GM12878 (cell line): ENCODE data around the gene CACNG4. TPM values are rescaled to one million over a fixed set of nuclear protein-coding genes. Genes with fewer than 3 reads are reported as not detected.

Experiments used
- ATAC-seq: fragments of 200-7000 bp; cut with Tn5 transposase; 3 replicates; pipeline ENCODE4 v1.9.1; 2020; ENCODE audit warnings: mild to moderate bottlenecking, moderate library complexity
- BruUV-seq: library from RNA; stranded (reverse); fragments of 400-500 nt; replicated peaks from 2 replicates; lab custom pipeline; 2021; lab: Mats Ljungman, UMichigan
- CTCF ChIA-PET: fragments of 300-600 bp; sonication (Branson Sonifier 250); formaldehyde crosslinking; extraction: SDS; loops from one replicate; lab custom pipeline; 2021; ENCODE audit warnings: inconsistent platforms; lab: Yijun Ruan, JAX
- POLR2A ChIA-PET: fragments of 350-600 bp; formaldehyde crosslinking; extraction: SDS; loops from one replicate; lab custom pipeline; 2021; ENCODE audit warnings: inconsistent platforms; lab: Charles Lee
- RAD21 ChIA-PET: fragments of 300-600 bp; sonication (Branson Sonifier 250); formaldehyde crosslinking; loops from one replicate; lab custom pipeline; 2023; ENCODE audit warnings: antibody characterized with exemption; ENCODE audit not compliant: unreplicated experiment; lab: Charles Lee
- SMC1A ChIA-PET: fragments of 300-600 bp; sonication (Branson Sonifier 250); formaldehyde crosslinking; loops from one replicate; lab custom pipeline; 2023; ENCODE audit not compliant: unreplicated experiment, uncharacterized antibody; lab: Charles Lee
- DNase-seq: peaks from one replicate; pipeline ENCODE4 v3.0.0-alpha.2; 2011; ENCODE audit warnings: low read depth, low spot score
- FAIRE-seq: peaks from 3 replicates; lab custom pipeline; 2011; peaks lifted over from hg19 to GRCh38; lab: Jason Lieb, UNC
- H2AFZ ChIP-seq: 2 replicates; pipeline ENCODE4 v1.6.0; 2011; ENCODE audit warnings: low read depth, low read length, control low read depth; ENCODE audit not compliant: control insufficient read depth
- H3K27ac ChIP-seq: 2 replicates; pipeline ENCODE4 v1.5.1; 2011; ENCODE audit warnings: control low read depth; ENCODE audit not compliant: control insufficient read depth, insufficient read depth
- H3K27me3 ChIP-seq, 2 experiments: replicated peaks in 1 of 2; 2 replicates each; pipeline versions ENCODE4 v1.6.0 to v1.6.1; 2011; ENCODE audit warnings: low read length in 1 of 2; ENCODE audit not compliant: control insufficient read depth in 2 of 2, insufficient read depth in 2 of 2
- H3K36me3 ChIP-seq, 2 experiments: 2 replicates each; pipeline ENCODE4 v1.5.1; 2011; ENCODE audit warnings: low read length in 1 of 2; ENCODE audit not compliant: control insufficient read depth in 2 of 2, insufficient read depth in 2 of 2
- H3K4me1 ChIP-seq: 2 replicates; pipeline ENCODE4 v1.6.1; 2011; ENCODE audit warnings: mild to moderate bottlenecking, low read length, moderate library complexity, mixed read lengths; ENCODE audit not compliant: control insufficient read depth, insufficient read depth
- H3K4me2 ChIP-seq: 2 replicates; pipeline ENCODE4 v1.6.0; 2011; ENCODE audit warnings: control low read depth; ENCODE audit not compliant: control insufficient read depth, insufficient read depth
- H3K4me3 ChIP-seq: fragments of 200-600 bp; sonication (generic); 2 replicates; pipeline ENCODE4 v1.5.1; 2016
- H3K79me2 ChIP-seq: 2 replicates; pipeline ENCODE4 v1.6.0; 2011; ENCODE audit warnings: low read length; ENCODE audit not compliant: control insufficient read depth, insufficient read depth
- H3K9ac ChIP-seq: 2 replicates; pipeline ENCODE4 v1.8.0; 2011; ENCODE audit warnings: low read length, control low read depth, mixed read lengths; ENCODE audit not compliant: control insufficient read depth, insufficient read depth
- H3K9me3 ChIP-seq: replicated peaks from 3 replicates; pipeline ENCODE4 v1.5.1; 2011; ENCODE audit warnings: mild to moderate bottlenecking, low read length; ENCODE audit not compliant: control insufficient read depth, insufficient read depth
- H4K20me1 ChIP-seq: 2 replicates; pipeline ENCODE4 v1.6.0; 2011; ENCODE audit not compliant: control insufficient read depth, insufficient read depth
- CBX3 ChIP-seq: fragments of 200-600 bp; sonication (generic); IDR thresholded peaks from 2 replicates; pipeline ENCODE4 v1.6.1; 2016; ENCODE audit warnings: low read depth, borderline replicate concordance
- GATAD2B ChIP-seq: fragments of 450-650 bp; conservative IDR thresholded peaks from 2 replicates; pipeline ENCODE4 v1.6.1; 2017; ENCODE audit warnings: low read depth, mild to moderate bottlenecking, moderate library complexity
- MEF2B ChIP-seq: fragments of 450-650 bp; IDR thresholded peaks from 2 replicates; pipeline ENCODE4 v1.6.1; 2018; ENCODE audit warnings: mild to moderate bottlenecking, moderate library complexity; ENCODE audit not compliant: partially characterized antibody, poor library complexity, severe bottlenecking
- NFYA ChIP-seq: IDR thresholded peaks from 2 replicates; pipeline ENCODE4 v1.6.1; 2011; ENCODE audit warnings: low read depth, mild to moderate bottlenecking, low read length, improper control_type of control experiment, borderline replicate concordance
- PML ChIP-seq: IDR thresholded peaks from 2 replicates; pipeline ENCODE4 v1.6.1; 2012; ENCODE audit warnings: low read length, inconsistent platforms
- whole genome bisulfite sequencing: methylation state at CpG from one replicate; pipeline ENCODE4 v1.1.6; 2016; ENCODE audit warnings: low lambda C conversion rate; ENCODE audit not compliant: insufficient replicate concordance, insufficient coverage; ENCODE audit errors: missing lambda C conversion rate; 5-methylcytosine and 5-hydroxymethylcytosine counted together
- in situ Hi-C: fragments of 300-500 bp; cut with MboI; formaldehyde crosslinking; loops from 9 replicates; pipeline ENCODE4 v1.14.3; 2018; ENCODE audit warnings: mixed read lengths
- intact Hi-C: fragments of 100-400 bp; cut with micrococcal nuclease; formaldehyde crosslinking; loops from one replicate; pipeline ENCODE4 v1.14.2; 2022; ENCODE audit not compliant: unreplicated experiment
- polyA plus RNA-seq, 11 experiments: library from polyadenylated mRNA; depleted of rRNA in 4 of 11; unstranded in 6 of 11; stranded (reverse) in 5 of 11; fragments of >200 nt; fragmentation: Nextera tagmentation in 4 of 11; fragmentation: Illumina TruSeq in 1 of 11; extraction: Ambion mirVana in 4 of 11; extraction: Trizol in 1 of 11; gene quantifications; 1 replicate in 1 of 11; 2 replicates in 10 of 11; pipeline versions ENCODE4 v1.2.1 to v1.2.3, GENCODE V29; 2011 to 2016; ENCODE audit warnings: inconsistent platforms in 2 of 11, missing spikeins in 2 of 11, low read depth in 1 of 11
- total RNA-seq, 4 experiments: library from RNA; depleted of rRNA in 3 of 4; stranded (reverse); fragments of >200 nt in 3 of 4; fragmentation: Illumina TruSeq in 1 of 4; extraction: Trizol in 1 of 4; gene quantifications; 2 replicates each; pipeline versions ENCODE4 v1.2.1 to v1.2.3, GENCODE V29; 2013 to 2021
- TF ChIP-seq, protein P1 (sequence below): fragments of 450-650 bp; IDR thresholded peaks from 2 replicates; pipeline ENCODE4 v1.6.1; 2017; ENCODE audit warnings: mild to moderate bottlenecking
- TF ChIP-seq, protein P2 (sequence below): fragments of 450-650 bp; IDR thresholded peaks from 2 replicates; pipeline ENCODE4 v1.6.1; 2016; ENCODE audit warnings: mild to moderate bottlenecking, moderate library complexity, borderline replicate concordance

CACNG4 gene
- total and polyA plus RNA-seq, 10 of the 15 experiments (the other 5 are each of a cell fraction or from before 2014, with no cell fraction given): 0.08 TPM; not detected in 8

DNA sequence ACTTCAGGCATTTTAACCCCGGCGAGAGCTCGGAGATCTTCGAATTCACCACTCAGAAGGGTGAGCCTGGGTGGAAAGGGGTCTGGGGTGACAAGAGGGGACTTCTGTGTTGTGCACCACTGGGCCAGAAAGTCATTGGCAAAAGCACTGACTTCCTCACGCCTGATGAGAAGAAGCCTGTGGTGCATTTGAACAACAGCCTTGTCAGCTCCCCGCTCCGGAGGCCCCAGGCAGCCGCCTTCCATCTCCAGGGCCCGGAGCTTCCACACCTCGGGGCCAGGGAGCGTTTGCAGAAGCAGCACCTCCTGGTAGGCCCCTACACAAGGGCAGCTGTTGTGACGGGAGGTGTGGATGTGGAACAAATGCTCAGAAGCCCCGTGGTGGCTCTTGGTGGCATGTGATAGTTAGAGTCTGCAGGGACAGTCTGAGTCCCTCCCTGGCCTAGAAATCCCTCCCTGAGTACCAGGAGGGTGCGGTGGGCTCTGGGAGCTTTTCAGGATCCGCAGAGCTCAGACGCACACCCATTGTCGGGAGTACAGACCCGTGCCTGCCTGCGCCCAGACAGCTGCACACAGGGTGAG is 89.6 kb downstream of the CACNG4 start:
- H3K27ac ChIP-seq: no peak overlapping the region
- H3K79me2 ChIP-seq: no peaks in the 10 kb centered on the region
- intact Hi-C loops: no loop called here
- TF ChIP-seq PML (no peak), MEF2B (no peak), GATAD2B (no peak), CBX3 (no peak), NFYA (no peak)
- TF ChIP-seq, protein P1, sequence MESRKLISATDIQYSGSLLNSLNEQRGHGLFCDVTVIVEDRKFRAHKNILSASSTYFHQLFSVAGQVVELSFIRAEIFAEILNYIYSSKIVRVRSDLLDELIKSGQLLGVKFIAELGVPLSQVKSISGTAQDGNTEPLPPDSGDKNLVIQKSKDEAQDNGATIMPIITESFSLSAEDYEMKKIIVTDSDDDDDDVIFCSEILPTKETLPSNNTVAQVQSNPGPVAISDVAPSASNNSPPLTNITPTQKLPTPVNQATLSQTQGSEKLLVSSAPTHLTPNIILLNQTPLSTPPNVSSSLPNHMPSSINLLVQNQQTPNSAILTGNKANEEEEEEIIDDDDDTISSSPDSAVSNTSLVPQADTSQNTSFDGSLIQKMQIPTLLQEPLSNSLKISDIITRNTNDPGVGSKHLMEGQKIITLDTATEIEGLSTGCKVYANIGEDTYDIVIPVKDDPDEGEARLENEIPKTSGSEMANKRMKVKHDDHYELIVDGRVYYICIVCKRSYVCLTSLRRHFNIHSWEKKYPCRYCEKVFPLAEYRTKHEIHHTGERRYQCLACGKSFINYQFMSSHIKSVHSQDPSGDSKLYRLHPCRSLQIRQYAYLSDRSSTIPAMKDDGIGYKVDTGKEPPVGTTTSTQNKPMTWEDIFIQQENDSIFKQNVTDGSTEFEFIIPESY: no peak
- TF ChIP-seq, protein P2, sequence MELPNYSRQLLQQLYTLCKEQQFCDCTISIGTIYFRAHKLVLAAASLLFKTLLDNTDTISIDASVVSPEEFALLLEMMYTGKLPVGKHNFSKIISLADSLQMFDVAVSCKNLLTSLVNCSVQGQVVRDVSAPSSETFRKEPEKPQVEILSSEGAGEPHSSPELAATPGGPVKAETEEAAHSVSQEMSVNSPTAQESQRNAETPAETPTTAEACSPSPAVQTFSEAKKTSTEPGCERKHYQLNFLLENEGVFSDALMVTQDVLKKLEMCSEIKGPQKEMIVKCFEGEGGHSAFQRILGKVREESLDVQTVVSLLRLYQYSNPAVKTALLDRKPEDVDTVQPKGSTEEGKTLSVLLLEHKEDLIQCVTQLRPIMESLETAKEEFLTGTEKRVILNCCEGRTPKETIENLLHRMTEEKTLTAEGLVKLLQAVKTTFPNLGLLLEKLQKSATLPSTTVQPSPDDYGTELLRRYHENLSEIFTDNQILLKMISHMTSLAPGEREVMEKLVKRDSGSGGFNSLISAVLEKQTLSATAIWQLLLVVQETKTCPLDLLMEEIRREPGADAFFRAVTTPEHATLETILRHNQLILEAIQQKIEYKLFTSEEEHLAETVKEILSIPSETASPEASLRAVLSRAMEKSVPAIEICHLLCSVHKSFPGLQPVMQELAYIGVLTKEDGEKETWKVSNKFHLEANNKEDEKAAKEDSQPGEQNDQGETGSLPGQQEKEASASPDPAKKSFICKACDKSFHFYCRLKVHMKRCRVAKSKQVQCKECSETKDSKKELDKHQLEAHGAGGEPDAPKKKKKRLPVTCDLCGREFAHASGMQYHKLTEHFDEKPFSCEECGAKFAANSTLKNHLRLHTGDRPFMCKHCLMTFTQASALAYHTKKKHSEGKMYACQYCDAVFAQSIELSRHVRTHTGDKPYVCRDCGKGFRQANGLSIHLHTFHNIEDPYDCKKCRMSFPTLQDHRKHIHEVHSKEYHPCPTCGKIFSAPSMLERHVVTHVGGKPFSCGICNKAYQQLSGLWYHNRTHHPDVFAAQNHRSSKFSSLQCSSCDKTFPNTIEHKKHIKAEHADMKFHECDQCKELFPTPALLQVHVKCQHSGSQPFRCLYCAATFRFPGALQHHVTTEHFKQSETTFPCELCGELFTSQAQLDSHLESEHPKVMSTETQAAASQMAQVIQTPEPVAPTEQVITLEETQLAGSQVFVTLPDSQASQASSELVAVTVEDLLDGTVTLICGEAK: no peak
- no peak overlapping the region for H3K4me3 ChIP-seq
- no peak for DNase-seq
- no peak for ATAC-seq
- peaks cover 7% of the 10 kb centered on the region for H3K4me1 ChIP-seq
- H3K4me2 ChIP-seq: no peak overlapping the region
- no peak overlapping the region for H3K9ac ChIP-seq
- FAIRE-seq: no peak
- WGBS: 72% methylated on average over 19 of the region's 19 CpGs
- no TSS peak for BruUV-seq
- H3K36me3 ChIP-seq: no peaks in the 10 kb centered on the region
- no peak overlapping the region for H2AFZ ChIP-seq
- H3K9me3 ChIP-seq: no peaks in the 10 kb centered on the region; the same call in 2 of the 3 replicates
- POLR2A ChIA-PET: no interaction called here
- in situ Hi-C loops: no loop called here
- no peaks in the 10 kb centered on the region for H3K27me3 ChIP-seq
- CTCF ChIA-PET: interaction anchor here (1.0 kb wide), 1 partner anchor 28 kb away, joined by 3 read pairs; no protein-coding TSS in a partner anchor
- H4K20me1 ChIP-seq: no peaks in the 10 kb centered on the region
- SMC1A ChIA-PET: no interaction called here
- RAD21 ChIA-PET: no interaction called here
